GM10248 (cell line): ENCODE data around the gene SDK2.

Experiments
- CTCF ChIA-PET: fragments of 300-600 bp; sonication (Branson Sonifier 250); formaldehyde crosslinking; extraction: SDS; loops from one replicate; lab custom pipeline; 2021; ENCODE audit warnings: antibody characterized with exemption; lab: Yijun Ruan, JAX
- POLR2A ChIA-PET: fragments of 350-650 bp; sonication (Branson Sonifier 250); formaldehyde crosslinking; extraction: SDS; loops from one replicate; lab custom pipeline; 2020; ENCODE audit warnings: antibody characterized with exemption; lab: Yijun Ruan, JAX
- DNase-seq: peaks from one replicate; pipeline ENCODE4 v3.0.0; 2012; ENCODE audit errors: extremely low spot score
- CTCF ChIP-seq: IDR thresholded peaks from 2 replicates; pipeline ENCODE4 v1.5.1; 2012; ENCODE audit warnings: mild to moderate bottlenecking, low read depth; ENCODE audit errors: extremely low read depth, missing control alignments, control extremely low read depth

Gene SDK2

GRCh38 chr17:73644145-73645049, at the start of gene SDK2:
Gene SDK2 (minus strand): TSS chr17:73644445. CDS start chr17:73644088, 357 bp downstream.
- no peak for DNase-seq
- CTCF ChIA-PET: no interaction called here
- no peak for TF ChIP-seq CTCF
- POLR2A ChIA-PET: no interaction called here

GRCh38 chr17:73693071-73693470, 48.8 kb upstream of the SDK2 start:
- POLR2A ChIA-PET: no interaction called here
- no peak for DNase-seq
- no peak for TF ChIP-seq CTCF
- CTCF ChIA-PET: interaction anchor here (1.3 kb wide), 1 partner anchor 17 kb away, joined by 4 read pairs; no protein-coding TSS in a partner anchor

- TF ChIP-seq CTCF: no peak
- CTCF ChIA-PET: interaction anchor here (1.1 kb wide), 1 partner anchor 18 kb away, joined by 3 read pairs; no protein-coding TSS in a partner anchor
- no peak for DNase-seq
- POLR2A ChIA-PET: no interaction called here
These were observed 47.1 kb upstream of the SDK2 start for GRCh38 chr17:73691321-73691766.

GRCh38 chr17:73690676-73691075, 46.4 kb upstream of the SDK2 start:
- POLR2A ChIA-PET: no interaction called here
- CTCF ChIA-PET: interaction anchor here (1.1 kb wide), 1 partner anchor 19 kb away, joined by 3 read pairs; no protein-coding TSS in a partner anchor

GRCh38 chr17:73689596-73690275, 45.5 kb upstream of the SDK2 start:
- ChIA-PET POLR2A (no interaction called here), CTCF (interaction anchor here (1.4 kb wide), 1 partner anchor 20 kb away, joined by 4 read pairs; no protein-coding TSS in a partner anchor)
- no peak for TF ChIP-seq CTCF
- no peak for DNase-seq

More at GRCh38 chr17:73690676-73691075, 46.4 kb upstream of the SDK2 start:
- TF ChIP-seq CTCF: no peak
- no peak for DNase-seq

GRCh38 chr17:73686961-73687360, 42.7 kb upstream of the SDK2 start:
- ChIA-PET CTCF (no interaction called here), POLR2A (no interaction called here)
- TF ChIP-seq CTCF: no peak
- DNase-seq: no peak
